CD4-positive, alpha-beta memory T cell (primary cell): ENCODE measurements around the gene LCN12. TPM values are rescaled to one million over a fixed set of nuclear protein-coding genes. Genes with fewer than 3 reads are reported as not detected.

Experiments
- CTCF ChIA-PET: fragments of 350-600 bp; sonication (Branson Sonifier 250); formaldehyde crosslinking; loops from one replicate; lab custom pipeline; 2021; ENCODE audit warnings: inconsistent platforms; ENCODE audit not compliant: partially characterized antibody; lab: Charles Lee
- POLR2A ChIA-PET: fragments of 350-600 bp; sonication (Branson Sonifier 250); formaldehyde crosslinking; loops from one replicate; lab custom pipeline; 2021; ENCODE audit not compliant: partially characterized antibody; lab: Charles Lee
- DNase-seq, 5 donors: peaks; one replicate each; pipeline versions ENCODE4 v3.0.0 to v3.0.0-alpha.2; 2020 to 2022; ENCODE audit warnings: mixed read lengths in 1 of 5
- H3K27ac ChIP-seq: one replicate; pipeline ENCODE4 v1.7.0; 2013; ENCODE audit warnings: low read depth, low read length
- H3K27me3 ChIP-seq: 2 replicates; pipeline ENCODE4 v1.7.0; 2013; ENCODE audit warnings: mild to moderate bottlenecking, low read length, moderate library complexity; ENCODE audit not compliant: insufficient read depth
- H3K36me3 ChIP-seq: 2 replicates; pipeline ENCODE4 v1.7.0; 2013; ENCODE audit warnings: mild to moderate bottlenecking, low read length, moderate library complexity; ENCODE audit not compliant: insufficient read depth
- H3K4me1 ChIP-seq: 2 replicates; pipeline ENCODE4 v1.7.0; 2013; ENCODE audit warnings: mild to moderate bottlenecking, low read length, moderate library complexity; ENCODE audit not compliant: insufficient read depth
- H3K4me3 ChIP-seq, 2 donors: one replicate each; pipeline ENCODE4 v1.7.0; 2013; ENCODE audit warnings: low read length in 2 of 2, mild to moderate bottlenecking in 1 of 2
- H3K9me3 ChIP-seq, 2 donors: one replicate each; pipeline ENCODE4 v1.7.0; 2013; ENCODE audit warnings: low read length in 2 of 2, control low read depth in 1 of 2; ENCODE audit not compliant: control insufficient read depth in 1 of 2
- H3K27ac Mint-ChIP-seq, 7 donors: one replicate each; pipeline ENCODE4 v1.8.0; 2020 to 2021; ENCODE audit warnings: mixed read lengths in 7 of 7, mild to moderate bottlenecking in 6 of 7, inconsistent platforms in 3 of 7, moderate library complexity in 3 of 7
- H3K27me3 Mint-ChIP-seq, 2 donors: one replicate each; pipeline ENCODE4 v1.8.0; 2020 to 2021; ENCODE audit warnings: mixed read lengths in 2 of 2
- H3K36me3 Mint-ChIP-seq, 2 donors: one replicate each; pipeline ENCODE4 v1.8.0; 2020 to 2021; ENCODE audit warnings: mixed read lengths in 2 of 2, inconsistent platforms in 1 of 2, mild to moderate bottlenecking in 1 of 2
- H3K4me1 Mint-ChIP-seq, 4 donors: one replicate each; pipeline ENCODE4 v1.8.0; 2020 to 2021; ENCODE audit warnings: mixed read lengths in 4 of 4, mild to moderate bottlenecking in 1 of 4
- H3K4me3 Mint-ChIP-seq, 8 donors: one replicate each; pipeline ENCODE4 v1.8.0; 2020 to 2021; ENCODE audit warnings: mixed read lengths in 8 of 8, mild to moderate bottlenecking in 7 of 8, moderate library complexity in 6 of 8, inconsistent platforms in 3 of 8
- H3K9me3 Mint-ChIP-seq, 8 donors: one replicate each; pipeline ENCODE4 v1.8.0; 2020 to 2021; ENCODE audit warnings: mixed read lengths in 8 of 8, mild to moderate bottlenecking in 5 of 8, inconsistent platforms in 3 of 8, moderate library complexity in 1 of 8
- intact Hi-C: fragments of 100-400 bp; cut with micrococcal nuclease; formaldehyde crosslinking; loops from one replicate; pipeline ENCODE4 v1.15.1; 2023
- polyA plus RNA-seq, 2 donors: library from polyadenylated mRNA; unstranded; fragments of 300-500 nt; fragmentation: Illumina TruSeq; gene quantifications; one replicate each; pipeline ENCODE4 v1.2.3, GENCODE V29; 2021
- total RNA-seq, 2 experiments: library from RNA; stranded (reverse); gene quantifications; one replicate each; pipeline ENCODE4 v1.2.3, GENCODE V29; 2021

Gene LCN12
- total and polyA plus RNA-seq, 4 experiments from 2014 or later: 0.72 to 1.4 TPM; not detected in 2

- Mint-ChIP-seq H3K4me3 (peak overlapping the region in 1 of 8 donors; percentile 44), H3K4me1 (peaks cover 11 to 43% (median 14%) of the 10 kb centered on the region in 4 donors), H3K27me3 (no peaks in the 10 kb centered on the region), H3K9me3 (peaks cover 0 to 6% (median 0%) of the 10 kb centered on the region in 8 donors), H3K27ac (peak overlapping the region in 1 of 7 donors; percentile 66), H3K36me3 (peaks cover 0 to 9% of the 10 kb centered on the region in 2 donors)
- H3K4me1 ChIP-seq: peaks cover 39% of the 10 kb centered on the region
- H3K4me3 ChIP-seq: no peak overlapping the region
- ChIA-PET POLR2A (interaction anchor here (1.2 to 9.2 kb wide), 4 partner anchors 13 to 33 kb away, joined by 4 to 75 read pairs (median 15); partner anchors contain the start of genes C8G, FBXW5 and PAXX), CTCF (no interaction called here)
- DNase-seq: no peak
- no peaks in the 10 kb centered on the region for H3K36me3 ChIP-seq
- no peak overlapping the region for H3K27ac ChIP-seq
- intact Hi-C loops: no loop called here
- H3K9me3 ChIP-seq: no peaks in the 10 kb centered on the region
- H3K27me3 ChIP-seq: no peaks in the 10 kb centered on the region
These were observed 5.8 kb downstream of the LCN12 start for GRCh38 chr9:136957901-136958300.

GRCh38 chr9:136958473-136958872 lies 6.4 kb downstream of the LCN12 start:
- H3K4me3 ChIP-seq: no peak overlapping the region
- intact Hi-C loops: no loop called here
- Mint-ChIP-seq H3K27me3 (no peaks in the 10 kb centered on the region), H3K4me3 (no peak overlapping the region), H3K27ac (peak overlapping the region in 1 of 7 donors; percentile 76), H3K9me3 (peaks cover 0 to 6% (median 0%) of the 10 kb centered on the region in 8 donors), H3K4me1 (peaks cover 14 to 48% (median 18%) of the 10 kb centered on the region in 4 donors), H3K36me3 (peaks cover 0 to 9% of the 10 kb centered on the region in 2 donors)
- no peaks in the 10 kb centered on the region for H3K9me3 ChIP-seq
- no peaks in the 10 kb centered on the region for H3K36me3 ChIP-seq
- H3K4me1 ChIP-seq: peaks cover 45% of the 10 kb centered on the region
- no peak overlapping the region for H3K27ac ChIP-seq
- no peaks in the 10 kb centered on the region for H3K27me3 ChIP-seq
- ChIA-PET CTCF (interaction anchor here (2.5 kb wide), 1 partner anchor 71 kb away, joined by 9 read pairs; the partner anchor contains the start of gene ABCA2), POLR2A (interaction anchor here (1.2 to 9.2 kb wide), 5 partner anchors 13 to 38 kb away, joined by 4 to 75 read pairs (median 17); partner anchors contain the start of genes C8G, CLIC3, FBXW5 and PAXX)
- DNase-seq: no peak

- DNase-seq: no peak
- no peaks in the 10 kb centered on the region for H3K36me3 ChIP-seq
- peaks cover 0 to 9% of the 10 kb centered on the region in 2 donors for H3K36me3 Mint-ChIP-seq
- POLR2A ChIA-PET: interaction anchor here (0.6 to 9.2 kb wide), 15 partner anchors 8 to 159 kb away, joined by 3 to 75 read pairs (median 6); partner anchors contain the start of genes C8G, CLIC3, FBXW5 and LCN12
- peaks cover 0 to 6% (median 0%) of the 10 kb centered on the region in 8 donors for H3K9me3 Mint-ChIP-seq
- peaks cover 14 to 49% (median 18%) of the 10 kb centered on the region in 4 donors for H3K4me1 Mint-ChIP-seq
- H3K4me3 Mint-ChIP-seq: peak overlapping the region in 2 of 8 donors; percentile 24 to 78
- no peaks in the 10 kb centered on the region for H3K27me3 ChIP-seq
- CTCF ChIA-PET: interaction anchor here (1.6 to 2.5 kb wide), 2 partner anchors 16 to 70 kb away, joined by 8 to 9 read pairs; partner anchors contain the start of gene ABCA2
- H3K4me1 ChIP-seq: peaks cover 52% of the 10 kb centered on the region
- H3K4me3 ChIP-seq: no peak overlapping the region
- H3K27me3 Mint-ChIP-seq: no peaks in the 10 kb centered on the region
- H3K27ac Mint-ChIP-seq: peak overlapping the region in 4 of 7 donors; percentile 29 to 76 (median 49)
- no peaks in the 10 kb centered on the region for H3K9me3 ChIP-seq
- H3K27ac ChIP-seq: peak overlapping the region; percentile 24
- intact Hi-C loops: no loop called here
These were observed 7.1 kb downstream of the LCN12 start for GRCh38 chr9:136958898-136959850.

GRCh38 chr9:136960212-136960937 lies 8.3 kb downstream of the LCN12 start:
- Histone ChIP-seq H3K27me3 (no peaks in the 10 kb centered on the region), H3K4me3 (no peak overlapping the region), H3K36me3 (no peaks in the 10 kb centered on the region), H3K9me3 (no peaks in the 10 kb centered on the region), H3K27ac (peak overlapping the region; percentile 24), H3K4me1 (peaks cover 63% of the 10 kb centered on the region)
- peak overlapping the region; percentile 56 to 81 (median 78) for H3K4me3 Mint-ChIP-seq
- POLR2A ChIA-PET: interaction anchor here (0.6 to 9.2 kb wide), 14 partner anchors 9 to 160 kb away, joined by 3 to 75 read pairs (median 6); partner anchors contain the start of genes C8G, CLIC3, FBXW5 and LCN12
- H3K36me3 Mint-ChIP-seq: peaks cover 0 to 9% of the 10 kb centered on the region in 2 donors
- H3K9me3 Mint-ChIP-seq: peaks cover 0 to 6% (median 0%) of the 10 kb centered on the region in 8 donors
- H3K27me3 Mint-ChIP-seq: no peaks in the 10 kb centered on the region
- intact Hi-C loops: no loop called here
- DNase-seq: peak in 4 of 5 donors; percentile 36 to 45 (median 41)
- CTCF ChIA-PET: interaction anchor here (0.7 to 2.5 kb wide), 4 partner anchors 9 to 69 kb away, joined by 3 to 9 read pairs (median 6); partner anchors contain the start of gene ABCA2
- peaks cover 19 to 61% (median 25%) of the 10 kb centered on the region in 4 donors for H3K4me1 Mint-ChIP-seq
- peak overlapping the region; percentile 13 to 96 (median 94) for H3K27ac Mint-ChIP-seq

GRCh38 chr9:136960938-136961275 lies 8.8 kb downstream of the LCN12 start:
- H3K27me3 Mint-ChIP-seq: no peaks in the 10 kb centered on the region
- Histone ChIP-seq H3K27me3 (no peaks in the 10 kb centered on the region), H3K9me3 (no peaks in the 10 kb centered on the region), H3K4me1 (peaks cover 69% of the 10 kb centered on the region), H3K36me3 (no peaks in the 10 kb centered on the region), H3K4me3 (no peak overlapping the region), H3K27ac (no peak overlapping the region)
- H3K36me3 Mint-ChIP-seq: peaks cover 0 to 9% of the 10 kb centered on the region in 2 donors
- peaks cover 0 to 6% (median 0%) of the 10 kb centered on the region in 8 donors for H3K9me3 Mint-ChIP-seq
- peak overlapping the region in 1 of 7 donors; percentile 42 for H3K27ac Mint-ChIP-seq
- intact Hi-C loops: no loop called here
- peaks cover 23 to 66% (median 29%) of the 10 kb centered on the region in 4 donors for H3K4me1 Mint-ChIP-seq
- no peak for DNase-seq
- H3K4me3 Mint-ChIP-seq: peak overlapping the region in 2 of 8 donors; percentile 21 to 43
- CTCF ChIA-PET: interaction anchor here (1.1 to 1.5 kb wide), 2 partner anchors 10 to 13 kb away, joined by 3 to 5 read pairs; no protein-coding TSS in a partner anchor
- POLR2A ChIA-PET: interaction anchor here (1.5 to 9.2 kb wide), 6 partner anchors 8 to 35 kb away, joined by 7 to 75 read pairs (median 16); partner anchors contain the start of genes C8G, CLIC3, FBXW5 and LCN12

- H3K4me3 Mint-ChIP-seq: peak overlapping the region in 2 of 8 donors; percentile 7 to 43
- H3K9me3 Mint-ChIP-seq: peaks cover 0 to 3% (median 0%) of the 10 kb centered on the region in 8 donors
These were observed 9.4 kb downstream of the LCN12 start for GRCh38 chr9:136961279-136962065.

More at GRCh38 chr9:136961279-136962065, 9.4 kb downstream of the LCN12 start:
- Histone ChIP-seq H3K9me3 (no peaks in the 10 kb centered on the region), H3K4me3 (no peak overlapping the region), H3K27ac (no peak overlapping the region), H3K4me1 (peaks cover 74% of the 10 kb centered on the region), H3K27me3 (no peaks in the 10 kb centered on the region), H3K36me3 (no peaks in the 10 kb centered on the region)
- intact Hi-C loops: no loop called here
- no peaks in the 10 kb centered on the region for H3K27me3 Mint-ChIP-seq
- no peak for DNase-seq
- H3K4me1 Mint-ChIP-seq: peaks cover 28 to 69% (median 35%) of the 10 kb centered on the region in 4 donors
- ChIA-PET POLR2A (interaction anchor here (1.3 to 9.2 kb wide), 6 partner anchors 10 to 35 kb away, joined by 4 to 75 read pairs (median 11); partner anchors contain the start of genes C8G, CLIC3, FBXW5 and LCN12), CTCF (interaction anchor here (1.5 kb wide), 1 partner anchor 13 kb away, joined by 5 read pairs; no protein-coding TSS in a partner anchor)
- H3K27ac Mint-ChIP-seq: peak overlapping the region in 1 of 7 donors; percentile 53
- H3K36me3 Mint-ChIP-seq: peaks cover 0 to 4% of the 10 kb centered on the region in 2 donors
